Mesenteric fat pad (tissue), 1 donor: ENCODE results near the gene ENOX2. TPM values are rescaled to one million over a fixed set of nuclear protein-coding genes. Genes with fewer than 3 reads are reported as not detected.

Experiments
- DNase-seq: peaks from one replicate; pipeline ENCODE4 v3.0.0-alpha.2; 2020; ENCODE audit warnings: low spot score
- total RNA-seq: library from RNA; stranded (reverse); fragmentation: NEBNext Ultra II Directional; extraction: Animal tissue kit (Norgen Biotek cat#: 25700); gene quantifications from one replicate; pipeline ENCODE4 v1.2.1, GENCODE V29; 2021
- donor health status: DM: yes; HTN: yes; CAD: no.

ENOX2 gene
- total RNA-seq, 1 donor from 2014 or later = 15.1 TPM

DNA sequence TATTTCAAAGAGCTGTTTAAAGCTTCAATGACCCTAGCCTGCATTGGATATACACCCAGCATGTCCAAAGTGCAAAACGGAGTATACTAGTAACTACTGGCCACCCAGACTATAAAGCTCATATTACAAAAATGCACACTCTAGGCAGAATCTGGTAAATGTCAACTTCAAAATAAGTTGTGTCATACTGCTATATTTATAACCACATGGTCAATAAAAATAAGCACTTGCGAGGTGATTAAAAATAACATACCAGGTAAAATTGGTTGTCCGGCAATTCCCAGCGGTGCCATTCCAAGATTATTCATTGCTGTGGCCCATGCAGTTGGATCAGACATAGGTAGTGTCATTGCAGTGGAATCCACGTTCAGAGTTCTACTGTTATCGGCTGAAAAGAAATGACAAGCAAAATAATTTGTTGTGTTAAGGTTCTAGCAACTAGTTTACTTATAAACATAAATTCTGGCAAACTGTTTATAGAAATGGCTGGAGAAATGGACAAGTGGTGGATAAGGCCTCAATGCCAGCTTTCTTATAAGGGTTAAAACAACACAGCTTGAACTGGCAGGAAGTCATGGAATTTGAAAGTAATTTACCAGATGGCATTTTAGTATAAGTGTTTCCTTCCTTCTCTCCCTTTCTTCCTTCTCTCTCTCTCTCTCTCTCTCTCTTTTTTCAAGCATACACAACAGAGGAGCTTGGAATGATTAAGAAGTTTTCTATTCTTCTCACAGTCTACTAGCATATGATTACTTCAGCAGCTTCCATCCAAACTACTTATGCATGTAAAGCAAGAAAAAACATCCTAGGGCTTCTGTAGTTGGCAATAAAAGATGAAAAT, 199.9 kb downstream of the ENOX2 start:
- no peak for DNase-seq

DNA sequence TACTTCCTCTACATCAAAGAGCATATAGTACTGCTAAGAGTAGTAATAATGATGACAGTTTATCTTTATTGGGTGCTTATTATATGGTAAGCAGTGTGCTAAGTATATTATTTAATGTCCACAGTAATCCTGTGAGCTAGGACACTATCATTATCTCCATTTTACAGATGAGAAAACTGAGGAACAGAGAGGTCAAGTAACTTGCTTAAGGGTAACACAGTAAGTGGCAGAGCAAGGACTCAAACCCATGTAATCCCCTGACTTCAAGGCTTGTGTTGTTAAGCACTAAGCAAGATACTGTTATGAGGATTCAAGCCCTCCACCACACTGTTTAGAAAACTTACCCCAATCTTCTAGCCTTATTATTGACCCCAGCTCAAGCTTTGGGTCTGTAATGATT, 202.4 kb downstream of the ENOX2 start:
- DNase-seq = no peak

GRCh38 chrX:130699618-130700017, 203.4 kb downstream of the ENOX2 start:
- no peak for DNase-seq

DNA sequence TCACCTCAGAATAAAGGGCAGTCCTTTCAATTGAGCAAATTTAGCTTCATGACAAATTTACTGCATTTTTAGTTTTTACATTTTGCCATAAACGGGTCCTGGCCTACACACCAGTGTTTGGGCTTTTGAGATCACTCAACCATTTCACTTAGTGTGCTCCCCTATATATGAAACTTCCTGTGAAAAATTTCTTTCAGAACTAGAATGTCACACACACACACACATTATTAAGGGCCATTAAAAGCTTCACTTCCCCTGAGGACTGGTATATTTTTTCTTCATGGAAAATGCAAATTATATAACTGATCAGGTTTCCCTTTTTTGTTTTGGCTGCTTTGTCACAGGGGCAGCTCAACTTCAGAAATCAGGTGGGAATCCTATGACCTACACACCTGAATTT, 206.5 kb downstream of the ENOX2 start:
- DNase-seq = no peak

GRCh38 chrX:130695931-130696330, 207.1 kb downstream of the ENOX2 start:
- no peak for DNase-seq

GRCh38 chrX:130694983-130695382, 208.0 kb downstream of the ENOX2 start:
- DNase-seq = no peak

- DNase-seq = no peak
Measured at GRCh38 chrX:130691576-130691975, 211.4 kb downstream of the ENOX2 start.

DNA sequence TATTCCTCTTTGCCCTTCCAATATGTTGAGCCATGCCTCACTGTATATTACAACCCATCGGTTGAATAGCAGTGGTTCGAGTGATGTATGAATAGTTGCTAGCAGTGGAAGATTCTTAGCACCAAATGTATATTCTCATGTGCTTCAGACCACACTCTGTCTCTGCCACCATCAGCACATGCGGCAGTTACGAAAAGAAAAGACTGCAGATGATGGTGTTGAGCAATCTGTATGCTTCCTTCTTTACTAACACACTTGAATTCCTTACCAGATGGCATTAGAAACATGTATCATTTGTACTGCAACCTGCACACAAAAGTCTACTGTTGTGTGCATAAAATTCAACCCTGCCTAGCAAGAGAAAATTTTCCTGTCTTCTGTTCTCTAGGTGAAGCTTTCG, 214.6 kb downstream of the ENOX2 start:
- DNase-seq = no peak

DNA sequence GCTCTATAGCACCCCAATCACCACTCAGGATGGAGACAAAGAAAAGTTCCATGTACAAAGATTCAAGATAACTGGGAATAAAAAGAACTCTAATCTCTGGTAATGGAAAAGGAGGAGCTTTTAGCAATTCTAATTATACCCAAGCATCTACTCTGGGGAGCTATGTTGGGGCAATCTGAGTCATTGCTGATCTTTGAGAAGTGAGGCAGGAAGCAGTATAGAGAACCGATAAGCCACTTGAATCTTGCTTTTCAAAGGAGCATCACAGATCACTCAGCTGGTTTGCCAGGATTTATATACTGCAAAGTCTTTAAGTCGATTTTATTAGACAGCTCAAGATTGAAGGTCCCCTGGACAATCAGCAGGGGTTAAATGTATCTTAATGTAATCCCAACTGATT, 220.0 kb downstream of the ENOX2 start:
- DNase-seq = no peak

- no peak for DNase-seq
Measured at GRCh38 chrX:130680164-130681035, 222.6 kb downstream of the ENOX2 start.

DNA sequence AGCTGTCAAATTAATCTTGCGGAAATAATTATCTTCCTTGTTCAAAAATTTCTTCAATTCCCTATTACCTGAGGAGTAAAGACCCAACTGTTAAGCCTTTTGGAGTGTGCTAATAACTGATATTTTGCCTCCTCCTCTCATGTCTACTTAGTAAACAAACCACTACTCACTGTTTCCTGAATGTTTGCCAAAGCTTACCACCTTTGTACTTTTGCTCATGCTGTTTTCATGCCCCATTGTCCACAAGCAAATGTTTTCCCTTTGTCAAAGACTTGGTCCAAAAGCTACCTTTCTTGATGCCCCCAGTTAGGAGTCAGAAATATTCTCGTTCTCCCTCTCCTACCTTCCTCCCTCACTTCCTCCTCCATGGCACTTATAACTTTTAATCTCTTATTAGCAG, 226.1 kb downstream of the ENOX2 start:
- no peak for DNase-seq

DNA sequence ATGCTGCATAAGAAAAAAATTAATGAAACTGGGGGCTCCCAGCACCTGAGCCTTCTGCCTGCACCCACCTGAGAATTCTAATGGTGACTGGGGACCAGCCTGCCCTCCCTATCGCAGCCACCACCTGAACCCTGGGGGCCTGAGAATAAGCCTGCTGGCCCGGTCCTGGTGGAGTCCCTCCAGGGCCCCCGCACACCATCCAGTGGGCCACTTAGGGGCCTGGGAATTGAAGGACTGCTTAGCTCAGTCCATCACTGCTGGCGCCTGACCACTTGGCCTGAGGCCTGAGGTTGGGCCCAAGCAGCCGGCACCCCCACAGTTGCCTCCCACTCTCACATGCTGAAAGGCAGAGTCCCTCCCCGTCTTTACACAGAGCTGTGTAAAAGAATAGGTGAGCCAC, 230.8 kb downstream of the ENOX2 start:
- DNase-seq = no peak

- no peak for DNase-seq
Measured at GRCh38 chrX:130669233-130669632, 233.8 kb downstream of the ENOX2 start.

- no peak for DNase-seq
Measured at GRCh38 chrX:130665263-130665662, 237.7 kb downstream of the ENOX2 start.

DNA sequence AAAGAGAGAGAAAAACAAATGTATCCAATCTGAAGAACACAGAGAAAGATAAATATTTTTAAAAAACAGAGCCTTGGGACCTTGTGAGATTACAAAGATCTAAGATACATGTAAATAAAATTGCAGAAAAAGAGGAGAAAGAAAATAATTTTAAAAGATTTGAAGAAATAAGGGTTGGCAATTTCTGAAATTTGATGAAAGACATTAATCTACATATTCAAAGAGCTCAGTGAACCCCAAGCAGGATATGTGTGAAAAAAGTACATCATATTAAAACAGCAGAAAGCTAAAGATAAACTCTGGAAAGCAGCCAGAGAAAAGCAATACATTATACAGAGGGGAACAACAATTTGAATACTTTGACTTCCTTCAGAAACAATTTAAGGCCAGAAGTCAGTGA, 244.7 kb downstream of the ENOX2 start:
- DNase-seq = no peak

DNA sequence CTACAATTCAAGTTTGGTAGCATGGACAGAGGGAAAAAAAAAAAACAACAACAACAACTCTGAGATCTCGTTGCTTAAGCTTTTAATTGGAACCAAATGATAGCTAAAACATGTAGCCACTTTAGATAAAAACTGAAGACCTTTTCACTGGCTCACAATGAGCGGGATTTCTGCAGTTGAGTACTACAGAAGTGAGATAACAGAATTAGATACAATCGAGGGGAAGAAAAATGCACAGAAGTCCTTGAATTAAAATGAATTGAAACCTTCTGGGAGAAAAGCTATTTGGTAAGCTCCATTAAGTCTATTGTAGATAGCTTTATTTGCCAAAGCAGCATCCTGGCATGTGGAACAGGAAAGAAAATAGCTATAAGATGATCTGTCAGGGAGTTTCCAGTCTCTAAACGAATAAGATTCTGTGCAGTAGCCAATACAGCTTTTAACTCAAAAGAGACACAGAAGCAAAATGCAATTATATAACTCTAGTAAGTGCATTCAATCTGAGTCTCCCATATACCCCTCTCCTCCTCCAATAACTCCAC, 248.5 kb downstream of the ENOX2 start:
- DNase-seq = no peak

DNA sequence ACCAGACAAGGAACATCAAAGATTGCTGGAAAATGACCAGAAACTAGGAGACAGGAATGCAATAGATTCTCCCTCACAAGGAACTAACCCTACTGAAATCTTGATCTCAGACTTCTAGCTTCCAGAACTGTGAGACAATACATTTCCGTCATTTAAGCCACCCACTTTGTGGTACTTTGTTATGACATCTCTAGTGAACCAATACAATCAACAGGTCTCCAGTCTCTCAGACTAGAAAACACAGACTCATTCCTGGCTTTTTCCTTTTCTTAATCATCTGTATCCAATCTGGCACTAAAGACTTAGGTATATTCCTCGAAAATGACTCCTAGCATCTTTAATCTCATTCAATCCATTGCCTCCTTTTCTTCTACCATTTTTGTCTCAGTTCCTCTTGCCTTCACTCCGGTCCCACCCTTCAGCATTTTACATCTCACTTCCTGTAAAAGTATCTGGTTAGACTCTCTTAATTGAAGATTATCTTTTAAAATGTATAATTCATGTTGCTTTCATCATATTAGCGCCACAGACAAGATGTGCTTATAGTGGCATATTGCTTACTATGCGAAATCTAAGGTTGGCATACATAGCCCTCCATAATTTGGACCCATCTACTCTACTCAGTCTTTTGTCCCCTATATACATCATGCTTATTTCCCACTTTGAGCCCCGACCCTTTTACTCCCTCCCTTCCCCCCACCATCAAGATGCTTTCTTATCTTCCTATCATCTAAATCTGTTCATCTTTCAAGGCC, 250.0 kb downstream of the ENOX2 start:
- DNase-seq = no peak

- no peak for DNase-seq
Measured at GRCh38 chrX:130649738-130650137, 253.3 kb downstream of the ENOX2 start.

GRCh38 chrX:130647468-130647867, 255.5 kb downstream of the ENOX2 start:
- DNase-seq = no peak

GRCh38 chrX:130645955-130646583, 256.9 kb downstream of the ENOX2 start:
- no peak for DNase-seq

GRCh38 chrX:130637591-130637990, 265.4 kb downstream of the ENOX2 start:
- no peak for DNase-seq
